ENCODE measurements around the gene CCDC83.

Gene CCDC83

DNA sequence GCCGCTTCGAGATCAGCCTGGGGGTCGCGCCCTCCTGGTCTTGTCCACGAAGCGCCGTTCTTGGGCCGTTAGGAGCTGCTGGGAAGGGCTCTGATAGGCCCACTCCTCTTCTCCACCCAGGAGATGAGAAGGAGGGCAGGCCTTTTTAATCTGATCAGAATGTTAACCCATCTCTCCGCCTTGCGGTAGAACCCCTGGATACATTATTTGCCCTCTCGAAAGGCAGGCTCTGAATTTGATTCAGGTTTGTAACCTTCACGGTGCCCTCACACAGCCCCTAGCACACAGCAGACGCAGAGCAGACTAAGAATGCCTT, at the start of gene CCDC83:
Gene CCDC83 (plus strand): TSS at position 43 of the 316 bp plus-strand sequence. CDS start 9,741 bp downstream, outside the sequence.
- no peak for DNase-seq (ENCODE audit: low read depth)

DNA sequence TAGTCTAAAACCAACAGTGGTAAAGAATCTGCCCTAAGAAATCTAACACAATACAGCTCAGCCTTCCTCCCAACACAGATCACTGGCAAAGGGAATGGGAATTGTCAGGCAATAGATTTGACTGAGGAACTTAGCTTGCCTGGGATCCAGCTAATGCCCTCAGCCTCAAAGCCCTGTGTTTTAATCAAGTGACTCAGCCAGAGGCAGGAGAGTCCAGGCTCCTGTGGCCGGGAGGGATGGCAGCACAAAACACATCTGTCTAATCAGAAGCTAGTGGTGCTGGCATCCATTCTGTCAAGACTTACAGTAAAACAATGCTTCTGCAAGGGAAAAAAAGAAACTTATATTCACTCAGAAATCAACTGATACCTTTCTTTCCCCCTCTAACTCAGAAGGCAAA, 49.8 kb upstream of the CCDC83 start:
- DNase-seq (ENCODE audit: low read depth), result no peak

DNA sequence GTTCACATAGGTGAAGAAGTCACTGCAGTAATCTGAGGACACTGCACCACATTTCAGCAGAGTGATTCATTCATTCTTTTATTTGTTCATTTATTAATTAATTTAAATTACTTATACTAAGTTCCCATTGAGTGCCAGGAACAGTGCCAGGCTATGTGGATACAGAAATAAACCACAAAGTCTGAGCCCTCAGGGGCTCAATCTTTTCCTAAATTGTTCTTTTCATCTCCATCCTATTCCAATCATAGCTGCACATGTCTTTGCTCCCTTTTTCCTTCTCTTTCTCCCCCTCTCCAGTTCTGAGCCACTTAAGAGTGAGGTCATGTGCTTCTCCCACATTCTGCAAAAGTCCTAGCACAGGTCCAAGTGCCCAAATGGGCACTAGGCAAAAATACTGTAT, 49.2 kb upstream of the CCDC83 start:
- DNase-seq (ENCODE audit: low read depth), result no peak

DNA sequence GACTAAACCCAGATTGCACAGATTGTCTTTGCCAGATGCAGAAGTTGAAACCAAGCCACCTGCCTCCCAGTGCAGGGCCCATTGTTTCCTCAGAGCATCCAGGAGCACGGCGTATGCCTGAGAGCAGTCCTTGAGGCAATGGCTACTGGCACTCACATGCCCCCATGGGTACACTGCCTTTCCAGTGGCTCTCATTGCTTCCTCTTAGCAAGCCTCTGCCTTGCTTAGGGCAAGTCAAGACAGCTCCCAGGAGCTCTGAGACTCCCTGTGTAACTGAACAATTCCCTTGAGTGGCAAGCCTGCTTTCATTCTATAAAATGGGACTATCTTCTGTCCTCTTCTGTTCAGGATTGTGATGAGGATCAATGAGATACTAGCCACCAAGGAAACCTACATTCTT, 48.3 kb upstream of the CCDC83 start:
- DNase-seq (ENCODE audit: low read depth), result no peak

DNA sequence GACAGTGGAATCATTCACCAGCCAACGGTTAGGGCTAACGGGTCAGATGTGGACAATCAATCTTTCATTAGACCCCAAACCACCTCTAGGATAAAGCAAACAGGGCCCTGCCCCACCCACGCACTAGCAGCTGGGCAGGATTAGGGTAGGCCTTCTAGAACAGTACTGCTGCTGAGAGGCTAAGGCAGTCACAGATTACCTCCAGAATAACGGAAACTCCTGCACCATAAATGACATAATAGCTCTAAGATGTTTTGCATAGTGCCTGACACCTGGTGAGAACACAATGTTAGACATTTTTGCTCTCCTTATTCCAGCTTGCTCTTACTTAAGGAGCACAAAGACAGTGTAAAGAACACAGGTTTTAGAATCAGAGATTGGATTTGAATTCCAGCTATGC, 46.0 kb upstream of the CCDC83 start:
- DNase-seq (ENCODE audit: low read depth), result no peak

DNA sequence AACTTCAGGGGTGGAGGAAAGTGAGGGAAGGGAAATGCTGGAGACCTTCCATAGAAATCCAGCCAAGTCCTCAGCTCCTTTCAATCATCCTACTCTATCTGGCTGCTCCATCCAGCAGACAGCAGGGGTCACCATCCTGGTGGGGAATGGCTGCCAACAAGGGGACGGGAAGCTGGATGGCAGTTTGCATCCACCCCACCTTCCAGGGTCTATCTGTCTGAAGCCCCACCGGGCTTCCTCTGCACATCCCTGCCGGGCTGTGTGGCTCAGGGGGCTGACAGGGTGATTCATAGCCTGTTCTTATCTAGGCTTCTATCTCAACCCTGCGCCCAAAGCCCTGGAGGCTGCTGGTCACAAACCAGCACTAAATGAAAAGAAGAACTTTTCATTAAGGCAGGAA, 45.3 kb upstream of the CCDC83 start:
- no peak for DNase-seq (ENCODE audit: low read depth)

DNA sequence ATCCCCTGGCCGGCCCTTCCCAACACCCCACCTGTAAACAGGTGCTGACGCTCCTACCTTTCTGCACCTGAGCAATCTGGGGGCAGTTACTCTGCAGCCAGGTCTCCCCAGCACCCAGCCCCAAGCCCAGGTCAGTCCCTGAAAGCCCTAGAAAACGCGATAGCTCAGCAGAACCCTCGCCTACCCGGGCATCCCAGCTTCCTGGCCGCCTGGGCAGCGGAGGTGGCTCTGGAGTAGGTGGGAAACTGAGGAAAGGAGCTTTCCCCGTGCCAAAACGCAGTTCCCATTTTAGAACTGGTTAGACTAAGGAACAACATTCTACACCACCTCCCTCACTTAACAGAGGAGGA, 44.7 kb upstream of the CCDC83 start:
- no peak for DNase-seq (ENCODE audit: low read depth)

DNA sequence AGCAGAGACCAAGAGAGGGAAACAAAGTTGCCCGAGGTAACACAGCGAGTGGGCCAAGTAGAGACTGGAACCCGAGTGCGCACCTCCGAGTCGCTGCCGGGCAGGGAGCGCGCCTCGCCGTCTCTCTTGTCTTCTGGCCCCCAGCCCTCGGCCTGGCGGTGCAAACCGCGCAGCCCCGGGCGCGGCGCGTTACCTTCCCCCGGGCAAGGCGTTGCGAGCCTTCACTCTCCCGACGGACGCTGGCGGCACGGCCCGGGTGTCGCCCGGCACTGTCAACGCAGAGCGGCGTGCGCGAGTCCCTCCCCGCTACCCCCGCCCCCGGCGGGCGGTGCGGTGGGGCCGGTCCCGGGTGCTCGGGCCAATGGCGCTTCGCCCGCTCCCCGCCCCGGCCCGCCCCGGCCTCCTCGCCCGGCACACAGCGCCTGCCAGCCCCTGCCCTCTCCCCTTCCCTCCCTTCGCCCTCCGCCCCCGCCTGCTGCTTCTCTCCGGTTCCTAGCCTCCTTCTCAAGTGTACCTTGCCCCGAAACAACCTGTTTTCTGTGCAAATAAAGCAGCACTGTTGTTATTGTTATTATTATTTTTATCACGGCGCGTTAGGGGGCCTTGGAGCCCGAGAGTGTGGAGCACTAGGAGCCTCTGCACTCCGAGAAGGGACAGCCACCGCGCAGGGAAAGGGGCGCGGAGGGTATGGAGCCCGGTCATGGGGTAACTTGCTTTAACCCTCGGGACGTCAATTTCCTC, 44.1 kb upstream of the CCDC83 start, which contains the start of gene SYTL2:
Gene SYTL2 (minus strand): TSS at position 271 of the 741 bp plus-strand sequence. CDS start 53,416 bp downstream, outside the sequence.
- DNase-seq (ENCODE audit: low read depth), result no peak

DNA sequence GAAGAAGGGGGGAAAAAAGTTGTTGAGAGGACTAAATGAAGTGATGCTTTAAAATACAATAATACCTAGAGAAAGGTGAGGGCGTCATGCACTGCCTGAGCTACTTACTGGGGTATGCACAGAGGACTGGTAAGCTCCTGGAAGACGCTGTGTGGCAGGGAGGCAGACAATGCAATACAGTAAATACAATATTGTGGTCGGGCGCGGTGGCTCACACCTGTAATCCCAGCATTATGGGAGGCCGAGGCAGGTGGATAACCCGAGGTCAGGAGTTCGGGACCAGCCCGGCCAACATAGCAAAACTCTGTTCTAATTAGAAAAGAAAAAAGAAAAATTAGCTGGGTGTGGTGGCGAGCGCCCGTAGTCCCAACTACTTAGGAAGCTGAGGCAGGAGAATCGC, 43.6 kb upstream of the CCDC83 start:
- no peak for DNase-seq (ENCODE audit: low read depth)

DNA sequence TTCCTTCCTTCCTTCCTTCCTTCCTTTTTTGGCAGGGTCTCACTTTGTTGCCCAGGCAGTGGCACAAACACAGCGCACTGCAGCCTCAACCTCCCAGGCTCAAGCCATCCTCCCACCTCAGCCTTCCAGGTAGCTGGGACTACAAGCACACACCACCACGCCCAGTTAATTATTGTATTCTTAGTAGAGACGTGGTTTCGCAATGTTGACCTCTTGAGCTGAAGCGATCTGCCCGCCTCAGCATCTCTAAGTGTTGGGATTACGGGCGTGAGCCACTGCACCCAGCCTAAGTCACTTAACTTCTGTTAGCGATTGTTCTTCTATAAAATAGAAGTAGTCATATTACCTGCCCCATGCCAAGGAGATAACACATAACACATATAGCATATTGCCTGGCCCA, 41.5 kb upstream of the CCDC83 start:
- DNase-seq (ENCODE audit: low read depth), result no peak

DNA sequence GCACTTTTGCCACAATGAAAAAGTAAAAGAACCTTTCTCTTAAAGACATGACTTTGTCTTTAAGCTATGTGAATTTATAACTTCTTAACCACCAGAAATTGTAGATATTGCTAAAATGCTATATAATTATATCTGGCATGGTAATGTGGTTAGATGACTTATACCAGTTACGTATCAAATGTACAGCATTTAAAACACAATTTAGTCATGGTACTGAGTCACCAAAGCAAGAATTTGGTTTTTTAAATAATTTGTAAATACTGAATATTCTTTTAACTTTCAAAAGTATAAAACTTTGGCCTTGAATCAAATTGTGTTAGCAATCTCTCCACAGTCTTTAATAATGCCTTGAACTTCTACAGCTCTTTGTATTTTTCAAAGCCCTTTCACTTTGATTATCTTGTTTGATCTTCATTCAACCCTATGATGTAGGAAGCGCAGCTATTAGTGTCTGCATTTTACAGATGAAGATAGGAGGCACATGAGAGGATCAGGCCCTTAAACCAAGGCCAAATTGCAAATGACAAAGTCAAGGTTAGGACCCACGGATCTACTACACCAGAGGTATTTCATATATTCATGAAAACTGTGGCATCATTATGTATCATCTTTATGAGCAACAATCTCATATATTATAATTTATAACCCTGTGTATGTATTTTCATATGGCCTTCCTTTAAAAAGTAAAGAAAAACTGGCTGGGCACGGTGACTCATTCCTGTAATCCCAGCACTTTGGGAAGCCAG, 39.8 kb upstream of the CCDC83 start:
- peak; percentile 69 for DNase-seq (ENCODE audit: low read depth)

DNA sequence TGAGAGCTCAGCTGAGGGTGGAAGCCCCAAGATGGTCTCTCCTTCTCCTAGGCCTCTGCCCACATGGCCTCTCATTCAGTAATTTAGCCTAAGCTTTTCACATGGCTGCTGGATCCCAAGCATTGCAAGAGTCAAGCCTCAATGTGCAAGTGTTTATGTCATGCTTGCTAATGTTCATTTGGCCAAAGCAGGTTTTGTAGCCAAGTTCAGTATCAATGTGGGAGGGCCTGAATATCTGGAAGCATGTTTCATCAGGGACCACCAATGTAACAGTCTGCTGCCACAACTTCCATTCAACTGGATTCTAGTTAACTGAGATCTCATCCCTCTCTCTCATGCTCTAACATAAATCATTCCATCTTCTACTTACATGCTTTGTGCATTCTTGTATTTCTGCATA, 35.7 kb upstream of the CCDC83 start:
- no peak for DNase-seq (ENCODE audit: low read depth)

DNA sequence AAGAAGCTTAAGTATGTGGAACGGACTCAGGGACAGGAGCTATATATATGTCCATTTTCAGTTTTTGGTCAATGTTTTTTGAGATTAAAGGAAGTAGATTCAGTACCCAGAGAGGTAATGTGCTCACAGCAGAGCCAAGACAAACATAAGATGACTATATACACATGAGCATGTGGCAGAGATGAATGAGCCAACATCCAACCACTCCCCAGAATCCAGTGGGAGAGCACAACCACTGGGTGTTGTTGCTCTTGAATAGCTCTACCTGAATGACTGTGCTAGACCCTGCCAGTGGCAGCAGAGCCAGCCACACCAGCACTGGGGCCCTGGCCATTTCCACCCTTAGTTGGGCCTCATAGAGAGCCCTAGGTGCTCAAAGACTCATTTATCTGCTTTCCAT, 33.5 kb upstream of the CCDC83 start:
- no peak for DNase-seq (ENCODE audit: low read depth)

DNA sequence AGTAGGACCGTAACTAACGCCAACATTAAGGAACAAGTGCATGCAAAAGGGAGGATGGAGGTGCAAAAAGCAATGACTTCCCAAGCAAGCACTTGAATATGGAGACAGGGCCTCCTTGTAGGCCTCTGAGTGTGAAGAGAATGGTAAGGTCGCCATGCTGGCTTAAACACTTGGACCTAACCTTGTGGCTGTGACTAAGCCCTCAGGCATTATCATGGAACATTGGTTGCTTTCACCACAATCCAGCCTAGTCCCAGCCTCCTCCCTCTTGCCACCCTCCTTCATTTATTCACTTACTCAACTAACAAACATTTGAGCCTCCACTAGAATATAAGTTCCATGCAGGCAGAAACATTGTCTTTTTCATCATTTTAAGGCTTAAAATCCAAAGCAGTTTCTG, 32.4 kb upstream of the CCDC83 start:
- peak; percentile 63 for DNase-seq (ENCODE audit: low read depth)

DNA sequence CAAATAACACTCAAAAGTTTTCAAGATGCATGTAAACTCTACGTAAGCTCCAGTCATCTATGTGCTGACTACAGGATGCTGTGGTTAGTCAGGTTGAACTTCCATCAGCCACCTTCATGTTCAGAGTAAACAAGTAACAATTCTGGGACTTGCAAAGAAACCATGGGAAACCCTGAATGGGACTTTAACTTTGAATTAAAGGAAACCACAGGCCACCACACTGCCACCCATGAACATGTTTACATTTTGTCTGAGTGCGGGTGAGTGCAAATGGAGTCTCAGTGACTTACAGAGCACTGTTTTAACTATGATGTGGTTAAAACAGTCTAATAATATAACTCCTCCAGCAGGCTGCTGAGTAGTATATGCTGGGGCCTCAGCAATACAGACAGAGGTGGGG, 31.4 kb upstream of the CCDC83 start:
- DNase-seq (ENCODE audit: low read depth), result no peak

DNA sequence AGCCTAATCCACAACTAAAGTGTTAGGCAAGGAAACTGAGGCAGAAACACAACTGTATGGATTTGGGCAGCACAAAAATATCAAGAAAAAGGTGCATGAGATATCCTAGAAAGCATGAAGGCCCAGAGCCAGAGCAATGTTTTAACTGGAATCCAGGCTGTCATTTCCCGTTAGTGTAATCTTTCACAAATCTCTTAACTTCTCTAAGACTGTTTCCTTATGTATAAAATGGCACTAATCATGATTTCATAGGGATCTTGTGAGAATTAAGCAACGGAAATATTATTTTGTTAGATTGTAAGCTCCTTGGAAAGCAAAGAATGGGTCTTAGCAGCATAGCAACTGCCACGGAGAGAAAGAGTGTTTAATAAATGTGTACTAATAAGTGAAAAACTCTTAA, 29.6 kb upstream of the CCDC83 start:
- no peak for DNase-seq (ENCODE audit: low read depth)

DNA sequence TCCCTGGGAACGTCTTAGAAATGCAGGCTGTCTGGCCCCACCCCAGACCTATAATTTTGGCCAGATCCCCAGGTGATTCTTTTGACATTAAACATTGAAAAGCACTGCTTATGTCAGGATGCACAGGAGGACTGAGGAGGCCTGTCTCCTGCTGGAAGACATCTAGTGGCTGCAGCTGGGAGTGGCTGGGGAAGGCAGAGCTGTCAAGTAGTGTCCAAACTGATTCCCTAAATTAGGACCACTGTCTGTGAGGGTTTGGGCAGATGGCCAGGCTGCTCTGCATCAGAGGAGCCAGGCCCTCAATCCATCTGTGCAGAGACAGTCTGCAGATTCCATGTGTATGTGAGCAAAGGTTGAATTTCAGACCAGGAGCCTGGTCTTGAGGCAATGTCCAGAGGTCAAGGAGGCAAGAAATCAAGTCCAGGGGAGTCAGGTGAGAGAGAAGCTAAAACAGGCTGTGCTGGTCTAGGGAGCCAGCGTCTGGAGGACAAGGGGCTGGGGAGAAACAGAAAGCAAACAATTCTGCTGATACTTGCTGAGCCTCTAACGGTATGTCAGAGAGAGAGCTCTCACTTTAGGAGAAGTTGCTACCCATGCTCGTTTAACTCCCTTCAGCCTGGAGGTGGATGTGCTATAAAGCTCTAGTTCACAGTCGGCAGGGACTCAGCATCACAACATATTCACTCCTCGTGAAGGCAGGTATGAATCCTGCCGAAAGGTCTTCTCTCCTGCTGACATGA, 28.9 kb upstream of the CCDC83 start:
- no peak for DNase-seq (ENCODE audit: low read depth)

DNA sequence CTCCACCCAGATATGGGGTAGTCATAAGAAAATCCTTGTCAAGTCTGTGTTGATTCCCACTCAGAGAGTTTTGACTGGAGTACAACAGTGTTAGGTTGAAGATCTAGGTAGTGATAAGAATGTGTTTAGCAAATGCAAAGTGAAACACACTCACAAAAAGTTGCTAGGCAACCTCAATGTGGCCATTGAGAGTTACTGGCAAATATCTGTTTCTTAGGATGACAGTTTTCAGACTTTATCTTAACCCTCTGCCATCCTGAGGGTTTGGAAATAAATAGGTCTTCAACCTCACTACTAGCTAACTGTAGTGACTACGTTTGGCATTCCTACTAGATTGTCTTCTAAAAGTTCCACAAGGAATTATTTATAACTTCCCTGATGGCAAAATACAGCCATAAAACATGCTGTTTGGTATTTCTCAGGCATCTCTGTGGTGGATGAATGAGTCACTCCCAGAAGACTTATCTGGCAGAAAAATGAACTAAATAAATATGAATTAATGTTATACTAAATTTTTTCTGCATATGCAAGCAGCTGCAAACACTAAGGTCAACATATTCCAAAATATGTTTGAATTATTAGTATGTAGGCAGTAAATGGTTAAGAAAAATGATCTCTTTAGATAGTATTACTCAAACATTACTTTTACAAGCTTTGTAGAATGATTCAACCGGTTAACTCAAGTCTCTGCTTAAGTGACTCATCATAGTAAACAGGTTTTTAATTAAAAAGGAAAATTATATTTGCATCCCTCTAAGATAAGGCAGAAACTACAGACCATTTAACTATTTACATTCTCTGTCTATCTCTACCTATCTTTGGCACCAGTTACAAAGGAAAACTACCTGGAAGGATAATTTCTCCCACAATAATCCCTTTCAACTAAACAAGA, 27.2 kb upstream of the CCDC83 start:
- peak; percentile 85 for DNase-seq (ENCODE audit: low read depth)

DNA sequence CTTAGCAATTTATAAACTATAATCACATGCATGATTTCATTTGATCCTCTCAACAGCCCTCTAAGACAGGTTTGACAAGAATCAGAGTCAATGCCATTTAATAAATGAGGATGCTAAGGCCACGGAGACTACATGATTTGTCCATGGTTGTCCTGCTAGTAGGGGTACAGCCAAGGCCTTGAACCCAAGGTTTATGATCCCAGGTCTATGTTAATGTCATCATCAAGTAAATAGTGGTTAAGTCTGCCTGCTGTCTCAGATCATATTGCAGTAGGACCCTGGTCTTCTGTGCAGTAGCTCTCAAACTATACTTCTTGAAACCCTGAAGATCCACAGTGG, 26.6 kb upstream of the CCDC83 start:
- DNase-seq (ENCODE audit: low read depth), result no peak

DNA sequence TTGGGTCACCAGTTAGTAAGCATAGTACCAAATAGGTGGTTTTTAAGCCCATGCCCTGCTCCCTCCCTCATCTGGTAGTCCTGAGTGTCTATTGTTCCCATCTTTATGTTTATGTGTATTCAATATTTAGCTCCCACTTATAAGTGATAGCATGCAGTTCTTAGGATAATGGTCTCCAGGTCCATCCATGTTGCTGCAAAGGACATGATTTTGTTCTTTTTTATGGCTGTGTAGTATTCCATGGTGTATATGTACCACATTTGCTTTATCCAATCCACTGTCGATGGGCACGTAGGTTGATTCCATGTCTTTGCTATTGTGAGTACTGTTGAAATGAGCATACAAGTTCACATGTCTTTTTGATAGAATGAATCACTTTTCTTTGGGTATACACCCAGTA, 26.0 kb upstream of the CCDC83 start:
- no peak for DNase-seq (ENCODE audit: low read depth)

DNA sequence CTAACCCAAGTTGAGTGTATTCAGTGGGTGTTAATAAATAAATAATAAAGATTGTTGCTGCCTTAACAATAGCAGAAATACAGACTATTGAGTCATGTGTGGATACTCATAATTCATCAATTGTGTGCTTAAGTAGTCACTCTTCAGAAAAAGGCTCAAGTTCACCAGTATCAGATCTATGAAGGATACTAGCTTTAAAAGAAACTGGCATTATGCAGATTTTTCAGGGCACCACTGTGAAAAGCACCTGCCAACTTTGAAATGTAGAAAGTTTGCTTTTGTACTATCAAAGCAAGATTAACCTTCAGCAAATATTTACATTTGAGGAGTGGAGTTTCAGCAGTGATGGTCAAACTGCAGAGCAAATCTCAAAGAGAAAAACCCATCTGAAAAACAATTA, 24.1 kb upstream of the CCDC83 start:
- no peak for DNase-seq (ENCODE audit: low read depth)

DNA sequence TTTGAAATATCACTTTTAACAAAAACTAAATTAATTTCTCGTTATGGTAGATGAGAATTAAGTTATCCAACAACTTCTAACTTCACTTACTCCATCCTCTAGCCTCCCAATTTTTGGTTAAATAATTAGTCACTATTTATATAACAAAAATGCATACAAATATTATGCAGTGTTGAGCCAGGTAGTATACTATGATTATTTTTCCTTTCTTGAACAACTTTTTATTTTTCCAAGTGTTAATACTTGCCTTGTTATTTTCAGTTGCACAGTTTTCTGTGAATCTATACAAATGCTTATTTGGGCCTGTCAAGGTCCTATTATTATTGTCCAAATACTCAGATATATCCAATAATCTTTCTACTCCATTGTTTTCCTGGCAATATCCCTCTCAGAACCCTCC, 19.9 kb upstream of the CCDC83 start:
- no peak for DNase-seq (ENCODE audit: low read depth)
